Activated naive CD8-positive, alpha-beta T cell treated with anti-CD3 and anti-CD28 coated beads, Interleukin-2, amount 50 U/mL, for 16 hours (primary cell): ENCODE measurements around the gene PRDM4.

Experiments
- DNase-seq: peaks from one replicate; pipeline ENCODE4 v3.0.0-alpha.2; 2020; ENCODE audit warnings: low read depth, low spot score

Gene PRDM4

GRCh38 chr12:107685360-107686248 lies 75.3 kb downstream of the PRDM4 start, which contains the start of gene PWP1:
Gene PWP1, plus strand, starts transcription at chr12:107685799. Its CDS starts 101 bp downstream, at chr12:107685900.
- peak; percentile 87 for DNase-seq

DNA sequence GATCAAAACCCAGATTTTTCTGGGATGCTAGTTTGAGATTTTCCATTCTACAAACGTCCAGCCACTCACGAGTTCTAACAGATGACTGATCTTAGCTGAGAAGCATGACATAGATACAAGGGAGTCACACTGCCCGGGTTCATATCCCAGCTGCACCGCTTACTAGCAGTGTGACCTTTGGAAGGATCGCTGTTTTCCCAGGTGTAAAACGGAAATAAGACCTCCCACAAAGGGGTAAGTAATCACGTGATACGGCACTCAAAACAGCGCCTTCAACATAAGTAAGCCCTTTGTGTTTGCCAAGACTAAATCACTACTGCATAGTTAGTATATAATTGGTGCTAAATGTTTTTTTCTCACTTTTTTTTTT lies 76.0 kb downstream of the PRDM4 start:
- DNase-seq: no peak

DNA sequence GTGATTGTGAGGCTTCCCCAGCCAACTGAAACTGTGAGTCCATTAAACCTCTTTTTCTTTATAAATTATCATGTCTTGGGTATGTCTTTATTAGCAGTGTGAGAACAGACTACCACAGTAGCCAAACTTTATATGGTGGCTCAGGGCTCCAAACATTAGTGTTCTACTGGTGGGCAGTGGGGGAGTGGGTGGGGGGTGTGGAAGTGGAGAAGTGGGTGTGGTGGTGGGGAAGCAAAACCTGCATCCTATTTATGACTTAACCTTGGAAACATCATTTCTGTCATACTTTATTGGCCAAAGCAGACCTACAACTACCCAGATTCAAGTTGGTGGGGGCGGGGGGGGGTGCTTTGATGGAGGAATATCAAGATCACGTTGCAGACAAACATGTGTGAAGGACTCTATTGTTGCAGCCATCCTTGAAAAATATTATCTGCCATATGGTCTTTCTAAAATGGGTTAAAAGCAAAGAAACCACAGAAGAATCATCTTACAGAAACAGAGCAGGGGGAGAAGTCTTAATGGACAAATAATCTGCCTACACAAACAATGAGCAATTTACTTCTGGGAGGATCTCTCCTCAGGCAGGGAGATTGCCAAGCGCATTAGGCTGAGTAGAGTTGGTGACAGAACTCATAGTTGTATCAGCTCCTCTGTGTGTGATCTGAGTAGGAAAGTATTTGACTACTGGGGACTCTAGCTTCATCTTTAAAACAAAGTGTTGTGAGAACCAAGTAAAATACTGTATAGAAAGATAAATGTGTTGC lies 76.7 kb downstream of the PRDM4 start:
- DNase-seq: no peak
